Uterus (tissue), 4 donors: ENCODE results near the gene PRKN. TPM values are rescaled to one million over a fixed set of nuclear protein-coding genes. Genes with fewer than 3 reads are reported as not detected.

Experiments
- DNase-seq, 2 donors: peaks; one replicate each; pipeline ENCODE4 v3.0.0-alpha.2; 2019 to 2020
- H3K27ac ChIP-seq, 2 donors: fragments of 200-600 bp; sonication (generic); 1 replicate in 1 of 2; 2 replicates in 1 of 2; pipeline ENCODE4 v1.5.1; 2016 to 2018
- H3K27me3 ChIP-seq, 2 donors: fragments of 200-600 bp; sonication (generic); one replicate each; pipeline ENCODE4 v1.5.1; 2018 to 2019; ENCODE audit warnings: control low read depth in 1 of 2
- H3K36me3 ChIP-seq, 2 donors: fragments of 200-600 bp; sonication (generic); one replicate each; pipeline ENCODE4 v1.5.1; 2019; ENCODE audit warnings: control low read depth in 1 of 2
- H3K4me1 ChIP-seq, 2 donors: fragments of 200-600 bp; sonication (generic); one replicate each; pipeline ENCODE4 v1.5.1; 2018 to 2019; ENCODE audit warnings: control low read depth in 1 of 2
- H3K4me3 ChIP-seq, 2 donors: fragments of 200-600 bp; sonication (generic); 1 replicate in 1 of 2; 2 replicates in 1 of 2; pipeline ENCODE4 v1.5.1; 2018 to 2019; ENCODE audit warnings: mild to moderate bottlenecking in 1 of 2
- H3K9me3 ChIP-seq, 2 donors: fragments of 200-600 bp; sonication (generic); one replicate each; pipeline ENCODE4 v1.5.1; 2019; ENCODE audit warnings: control low read depth in 1 of 2
- POLR2A ChIP-seq, 2 donors: fragments of 450-650 bp; IDR thresholded peaks; one replicate each; pipeline ENCODE4 v1.6.1; 2016; ENCODE audit warnings: antibody characterized with exemption in 2 of 2, mild to moderate bottlenecking in 1 of 2, moderate library complexity in 1 of 2
- intact Hi-C: fragments of 100-400 bp; cut with DNase I; formaldehyde crosslinking; loops from one replicate; pipeline ENCODE4 v1.15.1; 2023; ENCODE audit warnings: low total_unique reads
- total RNA-seq, 4 donors: library from RNA; depleted of rRNA in 3 of 4; stranded (reverse); fragments of >200 nt in 3 of 4; gene quantifications; one replicate each; pipeline versions ENCODE4 v1.1.0 to v1.2.4, GENCODE V29; 2014 to 2023
- TF ChIP-seq, protein P1 (sequence below), 4 experiments: fragments of 200-600 bp in 2 of 4; fragments of 450-650 bp in 2 of 4; sonication (generic) in 2 of 4; IDR thresholded peaks; one replicate each; pipeline ENCODE4 v1.5.1; 2016 to 2019; ENCODE audit warnings: antibody characterized with exemption in 4 of 4, mild to moderate bottlenecking in 2 of 4, moderate library complexity in 1 of 4
- donor health status: DM: yes; HTN: yes; CAD: no.

Gene PRKN
- total RNA-seq, 4 donors from 2014 or later = 10.2 to 21.3 (median 13.1) TPM

DNA sequence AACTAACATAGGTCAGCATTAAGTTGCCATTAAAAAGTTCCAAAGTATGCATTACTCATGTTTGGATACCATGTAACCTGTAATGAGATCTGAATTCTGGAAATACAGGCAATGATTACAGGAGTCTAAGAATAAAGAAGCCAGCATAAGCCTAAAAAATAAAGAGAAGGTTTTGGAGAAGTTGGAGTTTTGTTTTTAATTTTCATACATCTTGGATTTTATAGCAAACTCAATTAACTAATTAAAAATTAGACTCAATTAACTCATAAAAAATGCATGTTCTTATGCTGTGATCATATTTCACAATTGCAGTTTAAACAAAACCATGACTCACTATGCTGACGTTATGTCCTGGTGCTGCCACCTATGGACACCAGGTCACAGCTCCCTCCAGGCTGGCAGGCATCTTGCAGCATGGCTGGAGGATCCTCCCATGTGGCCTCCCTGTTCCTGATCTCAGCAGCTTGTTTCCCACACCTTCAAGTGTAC, 804.9 kb downstream of the PRKN start:
- TF ChIP-seq, protein P1, sequence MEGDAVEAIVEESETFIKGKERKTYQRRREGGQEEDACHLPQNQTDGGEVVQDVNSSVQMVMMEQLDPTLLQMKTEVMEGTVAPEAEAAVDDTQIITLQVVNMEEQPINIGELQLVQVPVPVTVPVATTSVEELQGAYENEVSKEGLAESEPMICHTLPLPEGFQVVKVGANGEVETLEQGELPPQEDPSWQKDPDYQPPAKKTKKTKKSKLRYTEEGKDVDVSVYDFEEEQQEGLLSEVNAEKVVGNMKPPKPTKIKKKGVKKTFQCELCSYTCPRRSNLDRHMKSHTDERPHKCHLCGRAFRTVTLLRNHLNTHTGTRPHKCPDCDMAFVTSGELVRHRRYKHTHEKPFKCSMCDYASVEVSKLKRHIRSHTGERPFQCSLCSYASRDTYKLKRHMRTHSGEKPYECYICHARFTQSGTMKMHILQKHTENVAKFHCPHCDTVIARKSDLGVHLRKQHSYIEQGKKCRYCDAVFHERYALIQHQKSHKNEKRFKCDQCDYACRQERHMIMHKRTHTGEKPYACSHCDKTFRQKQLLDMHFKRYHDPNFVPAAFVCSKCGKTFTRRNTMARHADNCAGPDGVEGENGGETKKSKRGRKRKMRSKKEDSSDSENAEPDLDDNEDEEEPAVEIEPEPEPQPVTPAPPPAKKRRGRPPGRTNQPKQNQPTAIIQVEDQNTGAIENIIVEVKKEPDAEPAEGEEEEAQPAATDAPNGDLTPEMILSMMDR (IDR thresholded peaks at IDR 0.05) = no peak
- TF ChIP-seq POLR2A (IDR thresholded peaks at IDR 0.05) = no peak
- no peak for DNase-seq
- Histone ChIP-seq H3K27ac (no peak overlapping the region), H3K27me3 (no peaks in the 10 kb centered on the region), H3K36me3 (no peaks in the 10 kb centered on the region), H3K4me3 (no peak overlapping the region), H3K4me1 (no peaks in the 10 kb centered on the region), H3K9me3 (no peaks in the 10 kb centered on the region)
- intact Hi-C loops = no loop called here

DNA sequence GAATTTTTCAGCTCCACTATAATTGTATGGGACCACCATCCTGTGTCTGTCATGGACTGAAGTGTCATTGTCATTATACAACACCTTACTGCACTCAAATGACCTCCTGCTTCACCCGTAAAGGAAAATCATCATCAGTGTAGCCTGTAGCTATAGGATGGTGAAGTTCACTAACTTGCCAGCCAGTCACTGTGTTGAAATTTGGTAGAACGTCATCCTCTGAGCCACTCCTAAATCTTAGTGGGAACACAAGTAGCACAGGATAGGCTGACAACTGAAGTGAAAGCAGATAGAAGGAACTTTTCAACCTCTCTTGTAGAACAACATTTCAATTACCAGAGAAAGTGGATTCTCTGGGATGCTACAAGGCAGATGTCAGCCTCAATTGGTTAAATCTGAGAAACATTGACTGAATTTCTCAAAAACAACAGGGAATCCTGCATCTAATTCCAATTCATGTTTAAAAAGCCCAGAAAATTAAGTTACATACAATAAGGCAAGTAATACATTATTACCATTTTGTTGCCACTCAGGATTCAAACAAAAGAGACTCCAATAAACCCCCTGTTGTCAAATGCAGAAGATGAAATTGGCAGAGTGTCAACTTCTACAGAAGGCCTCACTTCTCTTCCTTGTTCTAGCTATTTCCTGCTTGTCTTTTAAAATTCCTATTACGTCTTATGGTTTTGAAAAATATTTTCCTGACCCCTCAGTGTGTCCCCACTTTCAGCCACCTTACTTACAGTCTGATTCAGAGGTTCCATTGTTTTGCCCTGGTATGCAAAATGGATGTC, 805.8 kb downstream of the PRKN start:
- Histone ChIP-seq H3K27ac (no peak overlapping the region), H3K4me3 (no peak overlapping the region), H3K27me3 (no peaks in the 10 kb centered on the region), H3K4me1 (no peaks in the 10 kb centered on the region), H3K9me3 (no peaks in the 10 kb centered on the region), H3K36me3 (no peaks in the 10 kb centered on the region)
- intact Hi-C loops = no loop called here
- no peak for DNase-seq
- no peak for TF ChIP-seq POLR2A (IDR thresholded peaks at IDR 0.05)
- TF ChIP-seq, protein P1 (IDR thresholded peaks at IDR 0.05) = no peak

DNA sequence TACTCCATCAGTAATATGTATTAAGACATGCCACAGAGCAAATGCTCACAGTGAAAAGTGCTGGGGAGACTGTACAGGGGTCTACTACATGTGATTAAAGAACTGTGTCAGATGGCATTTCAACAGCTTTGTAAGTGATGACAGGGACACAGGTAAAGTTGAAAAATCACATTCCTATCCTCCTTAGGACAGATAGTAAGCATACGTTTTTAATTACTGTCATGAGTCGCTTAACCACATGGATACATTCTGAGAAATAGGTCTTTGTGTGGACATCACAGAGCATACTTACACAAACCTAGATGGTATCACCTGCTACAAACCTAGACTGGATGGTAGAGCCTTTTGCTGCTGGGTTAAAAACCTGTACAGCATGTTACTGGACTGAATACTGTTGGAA, 807.9 kb downstream of the PRKN start:
- no peaks in the 10 kb centered on the region for H3K4me1 ChIP-seq
- no peak overlapping the region for H3K4me3 ChIP-seq
- TF ChIP-seq, protein P1 (IDR thresholded peaks at IDR 0.05) = no peak
- TF ChIP-seq POLR2A (IDR thresholded peaks at IDR 0.05) = no peak
- no peaks in the 10 kb centered on the region for H3K36me3 ChIP-seq
- H3K27ac ChIP-seq = no peak overlapping the region
- H3K9me3 ChIP-seq = no peaks in the 10 kb centered on the region
- no peaks in the 10 kb centered on the region for H3K27me3 ChIP-seq
- intact Hi-C loops = no loop called here
- no peak for DNase-seq

GRCh38 chr6:161918628-161919205, 808.8 kb downstream of the PRKN start:
- TF ChIP-seq, protein P1 (IDR thresholded peaks at IDR 0.05) = no peak
- TF ChIP-seq POLR2A (IDR thresholded peaks at IDR 0.05) = no peak
- no peak for DNase-seq
- H3K9me3 ChIP-seq = no peaks in the 10 kb centered on the region
- no peaks in the 10 kb centered on the region for H3K4me1 ChIP-seq
- no peak overlapping the region for H3K27ac ChIP-seq
- intact Hi-C loops = no loop called here
- no peaks in the 10 kb centered on the region for H3K27me3 ChIP-seq
- no peak overlapping the region for H3K4me3 ChIP-seq
- no peaks in the 10 kb centered on the region for H3K36me3 ChIP-seq

DNA sequence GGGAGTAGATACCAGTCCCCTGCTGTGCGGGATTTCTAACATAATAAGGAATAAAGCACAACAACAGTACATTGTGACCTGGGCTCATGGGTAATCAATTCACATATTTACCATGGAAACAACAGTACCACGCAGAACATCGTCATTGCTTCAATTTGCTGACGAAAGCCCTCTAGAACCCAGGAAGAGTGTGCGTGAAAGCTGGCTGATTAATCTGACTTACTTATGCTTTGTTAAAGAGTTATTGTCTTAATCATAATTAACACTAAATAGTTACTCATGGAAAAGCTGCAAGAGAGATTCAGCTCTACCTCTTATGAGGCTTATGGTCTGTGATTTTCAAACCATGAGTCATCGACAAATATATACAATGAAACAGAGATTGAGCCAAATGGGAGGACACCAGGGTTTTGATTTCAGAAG, 809.4 kb downstream of the PRKN start:
- Histone ChIP-seq H3K36me3 (no peaks in the 10 kb centered on the region), H3K4me1 (no peaks in the 10 kb centered on the region), H3K27me3 (no peaks in the 10 kb centered on the region), H3K9me3 (no peaks in the 10 kb centered on the region), H3K4me3 (no peak overlapping the region), H3K27ac (no peak overlapping the region)
- TF ChIP-seq, protein P1 (IDR thresholded peaks at IDR 0.05) = no peak
- no peak for TF ChIP-seq POLR2A (IDR thresholded peaks at IDR 0.05)
- DNase-seq = no peak
- intact Hi-C loops = no loop called here
